Parathyroid adenoma (tissue), 2 donors: Measurements from ENCODE around the gene SEPHS2.

Experiments
- H2AFZ ChIP-seq: fragments of 300-600 bp; sonication (generic); one replicate; pipeline ENCODE4 v1.7.0; 2017; ENCODE audit warnings: antibody characterized with exemption, mild to moderate bottlenecking
- H3K27ac ChIP-seq: fragments of 300-600 bp; sonication (generic); one replicate; pipeline ENCODE4 v1.7.0; 2017
- H3K27me3 ChIP-seq: fragments of 300-600 bp; sonication (generic); one replicate; pipeline ENCODE4 v1.7.0; 2017; ENCODE audit warnings: low read length; ENCODE audit not compliant: control insufficient read depth, insufficient read depth
- H3K36me3 ChIP-seq: fragments of 300-600 bp; sonication (generic); one replicate; pipeline ENCODE4 v1.7.0; 2017; ENCODE audit warnings: low read length; ENCODE audit not compliant: control insufficient read depth, insufficient read depth
- H3K4me1 ChIP-seq: fragments of 300-600 bp; sonication (generic); one replicate; pipeline ENCODE4 v1.7.0; 2017; ENCODE audit warnings: control low read depth
- H3K4me2 ChIP-seq: fragments of 300-600 bp; sonication (generic); one replicate; pipeline ENCODE4 v1.7.0; 2017; ENCODE audit warnings: low read length
- H3K4me3 ChIP-seq: fragments of 300-600 bp; sonication (generic); one replicate; pipeline ENCODE4 v1.7.0; 2017; ENCODE audit warnings: low read depth, low read length
- H3K79me2 ChIP-seq: fragments of 300-600 bp; sonication (generic); one replicate; pipeline ENCODE4 v1.7.0; 2017; ENCODE audit warnings: control low read depth
- H3K9ac ChIP-seq: fragments of 300-600 bp; sonication (generic); one replicate; pipeline ENCODE4 v1.7.0; 2017; ENCODE audit warnings: mild to moderate bottlenecking
- H3K9me3 ChIP-seq: fragments of 300-600 bp; sonication (generic); one replicate; pipeline ENCODE4 v1.7.0; 2017; ENCODE audit warnings: low read length; ENCODE audit not compliant: control insufficient read depth
- CTCF ChIP-seq: fragments of 300-600 bp; sonication (generic); IDR thresholded peaks from one replicate; pipeline ENCODE4 v1.7.0; 2017; ENCODE audit warnings: antibody characterized with exemption, mild to moderate bottlenecking
- donor health status: primary hyperparathyroidism.

SEPHS2 gene

GRCh38 chr16:30407102-30407803 lies 38.4 kb downstream of the SEPHS2 start, which contains the start of gene ZNF771:
TSS of gene ZNF771 (plus strand) at chr16:30407606. CDS start at chr16:30408054, 448 bp downstream.
- H3K27me3 ChIP-seq, result no peaks in the 10 kb centered on the region
- H3K4me3 ChIP-seq, result peak within 1 kb of the TSS; percentile 69
- peak within 1 kb of the TSS; percentile 94 for H2AFZ ChIP-seq
- TF ChIP-seq CTCF, result peak; percentile 14
- H3K9me3 ChIP-seq, result no peaks in the 10 kb centered on the region
- peak within 1 kb of the TSS; percentile 58 for H3K9ac ChIP-seq
- H3K36me3 ChIP-seq, result no peaks in the 10 kb centered on the region
- peak within 1 kb of the TSS; percentile 89 for H3K4me2 ChIP-seq
- peaks cover 9% of the 10 kb centered on the region for H3K79me2 ChIP-seq
- peak within 1 kb of the TSS; percentile 84 for H3K27ac ChIP-seq
- peaks cover 12% of the 10 kb centered on the region for H3K4me1 ChIP-seq

GRCh38 chr16:30406795-30407101 lies 38.9 kb downstream of the SEPHS2 start:
- H3K9me3 ChIP-seq, result no peaks in the 10 kb centered on the region
- no peak overlapping the region for H3K9ac ChIP-seq
- H3K36me3 ChIP-seq, result no peaks in the 10 kb centered on the region
- peak overlapping the region; percentile 94 for H2AFZ ChIP-seq
- H3K4me2 ChIP-seq, result peak overlapping the region; percentile 89
- H3K4me3 ChIP-seq, result peak overlapping the region; percentile 69
- H3K27ac ChIP-seq, result peak overlapping the region; percentile 84
- peaks cover 9% of the 10 kb centered on the region for H3K79me2 ChIP-seq
- H3K4me1 ChIP-seq, result peaks cover 12% of the 10 kb centered on the region
- H3K27me3 ChIP-seq, result no peaks in the 10 kb centered on the region
- no peak for TF ChIP-seq CTCF

GRCh38 chr16:30401768-30402425 lies 43.8 kb downstream of the SEPHS2 start:
- no peak overlapping the region for H3K4me2 ChIP-seq
- no peak for TF ChIP-seq CTCF
- H3K79me2 ChIP-seq, result no peaks in the 10 kb centered on the region
- no peak overlapping the region for H3K4me3 ChIP-seq
- no peak overlapping the region for H3K27ac ChIP-seq
- H3K4me1 ChIP-seq, result peaks cover 11% of the 10 kb centered on the region
- no peak overlapping the region for H2AFZ ChIP-seq
- no peak overlapping the region for H3K9ac ChIP-seq
- H3K36me3 ChIP-seq, result no peaks in the 10 kb centered on the region
- no peaks in the 10 kb centered on the region for H3K27me3 ChIP-seq
- H3K9me3 ChIP-seq, result no peaks in the 10 kb centered on the region

- Histone ChIP-seq H3K36me3 (no peaks in the 10 kb centered on the region), H3K79me2 (no peaks in the 10 kb centered on the region), H3K4me2 (peak overlapping the region; percentile 67), H2AFZ (peak overlapping the region; percentile 84), H3K4me1 (peaks cover 15% of the 10 kb centered on the region), H3K4me3 (peak overlapping the region; percentile 69), H3K9me3 (no peaks in the 10 kb centered on the region), H3K27ac (peak overlapping the region; percentile 67), H3K27me3 (no peaks in the 10 kb centered on the region), H3K9ac (no peak overlapping the region)
- TF ChIP-seq CTCF, result no peak
Observed at GRCh38 chr16:30399435-30400186, 46.1 kb downstream of the SEPHS2 start.
